ENCODE results near the gene SRRT.

- no peak for TF ChIP-seq CTCF (IDR thresholded peaks at IDR 0.05; ENCODE audit: low read depth, low read length, missing input control)
- no peak for TF ChIP-seq GABPA (IDR thresholded peaks at IDR 0.05 in 1 of 2, conservative IDR thresholded peaks at IDR 0.05 in 1 of 2)
- no peak for TF ChIP-seq TAF1 (conservative IDR thresholded peaks at IDR 0.05)
- TF ChIP-seq EGR1 (IDR thresholded peaks at IDR 0.05; ENCODE audit: low read depth in 2 of 2), result no peak
- no peak for TF ChIP-seq REST (IDR thresholded peaks at IDR 0.05)
- no peak for TF ChIP-seq RAD21 (IDR thresholded peaks at IDR 0.05)
- TF ChIP-seq, protein P1, sequence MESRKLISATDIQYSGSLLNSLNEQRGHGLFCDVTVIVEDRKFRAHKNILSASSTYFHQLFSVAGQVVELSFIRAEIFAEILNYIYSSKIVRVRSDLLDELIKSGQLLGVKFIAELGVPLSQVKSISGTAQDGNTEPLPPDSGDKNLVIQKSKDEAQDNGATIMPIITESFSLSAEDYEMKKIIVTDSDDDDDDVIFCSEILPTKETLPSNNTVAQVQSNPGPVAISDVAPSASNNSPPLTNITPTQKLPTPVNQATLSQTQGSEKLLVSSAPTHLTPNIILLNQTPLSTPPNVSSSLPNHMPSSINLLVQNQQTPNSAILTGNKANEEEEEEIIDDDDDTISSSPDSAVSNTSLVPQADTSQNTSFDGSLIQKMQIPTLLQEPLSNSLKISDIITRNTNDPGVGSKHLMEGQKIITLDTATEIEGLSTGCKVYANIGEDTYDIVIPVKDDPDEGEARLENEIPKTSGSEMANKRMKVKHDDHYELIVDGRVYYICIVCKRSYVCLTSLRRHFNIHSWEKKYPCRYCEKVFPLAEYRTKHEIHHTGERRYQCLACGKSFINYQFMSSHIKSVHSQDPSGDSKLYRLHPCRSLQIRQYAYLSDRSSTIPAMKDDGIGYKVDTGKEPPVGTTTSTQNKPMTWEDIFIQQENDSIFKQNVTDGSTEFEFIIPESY (IDR thresholded peaks at IDR 0.05), result no peak
- no peak for TF ChIP-seq JUND (IDR thresholded peaks at IDR 0.05)
- no peak for TF ChIP-seq YY1 (IDR thresholded peaks at IDR 0.05)
Observed at GRCh38 chr7:100879685-100880261, 4.9 kb downstream of the SRRT start.

All from liver (tissue), 3 donors.